B cell (primary cell): ENCODE results near the gene RAB11FIP3.

Experiments used
- EZH2 ChIP-seq: IDR thresholded peaks from 2 replicates; pipeline ENCODE4 v1.6.1; 2012; ENCODE audit warnings: borderline replicate concordance, low read depth, mild to moderate bottlenecking, moderate library complexity, low read length; ENCODE audit not compliant: insufficient read depth, poor library complexity, severe bottlenecking
- TF ChIP-seq, protein P1 (sequence below): fragments of 200-600 bp; IDR thresholded peaks from one replicate; pipeline ENCODE4 v1.8.0; 2022; ENCODE audit warnings: antibody characterized with exemption, mild to moderate bottlenecking

DNA sequence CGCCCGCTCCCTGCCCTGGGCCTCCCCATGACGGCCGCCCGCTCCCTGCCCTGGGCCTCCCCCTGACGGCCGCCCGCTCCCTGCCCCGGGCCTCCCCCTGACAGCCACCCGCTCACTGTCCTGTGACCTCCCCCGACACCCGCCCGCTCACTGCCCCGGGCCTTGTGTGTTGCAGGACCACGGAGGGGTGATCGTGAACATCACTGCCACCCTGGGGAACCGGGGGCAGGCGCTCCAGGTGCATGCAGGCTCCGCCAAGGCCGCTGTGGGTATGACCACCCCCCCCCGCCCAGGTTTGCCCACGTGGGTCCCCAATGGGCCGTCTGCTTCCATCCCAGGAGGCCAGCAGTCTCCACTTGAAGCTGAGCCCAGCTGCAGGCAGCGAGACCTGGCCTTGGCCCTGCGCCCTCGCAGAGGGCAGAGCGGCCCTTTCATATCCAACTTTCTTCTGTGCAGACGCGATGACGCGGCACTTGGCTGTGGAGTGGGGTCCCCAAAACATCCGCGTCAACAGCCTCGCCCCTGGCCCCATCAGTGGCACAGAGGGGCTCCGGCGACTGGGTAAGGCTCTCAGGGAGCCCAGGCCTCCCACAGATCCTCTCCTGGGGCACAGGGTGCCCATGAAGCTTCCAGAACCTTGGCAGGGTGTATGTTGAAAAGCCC, 14.8 kb upstream of the RAB11FIP3 start:
- TF ChIP-seq, protein P1, sequence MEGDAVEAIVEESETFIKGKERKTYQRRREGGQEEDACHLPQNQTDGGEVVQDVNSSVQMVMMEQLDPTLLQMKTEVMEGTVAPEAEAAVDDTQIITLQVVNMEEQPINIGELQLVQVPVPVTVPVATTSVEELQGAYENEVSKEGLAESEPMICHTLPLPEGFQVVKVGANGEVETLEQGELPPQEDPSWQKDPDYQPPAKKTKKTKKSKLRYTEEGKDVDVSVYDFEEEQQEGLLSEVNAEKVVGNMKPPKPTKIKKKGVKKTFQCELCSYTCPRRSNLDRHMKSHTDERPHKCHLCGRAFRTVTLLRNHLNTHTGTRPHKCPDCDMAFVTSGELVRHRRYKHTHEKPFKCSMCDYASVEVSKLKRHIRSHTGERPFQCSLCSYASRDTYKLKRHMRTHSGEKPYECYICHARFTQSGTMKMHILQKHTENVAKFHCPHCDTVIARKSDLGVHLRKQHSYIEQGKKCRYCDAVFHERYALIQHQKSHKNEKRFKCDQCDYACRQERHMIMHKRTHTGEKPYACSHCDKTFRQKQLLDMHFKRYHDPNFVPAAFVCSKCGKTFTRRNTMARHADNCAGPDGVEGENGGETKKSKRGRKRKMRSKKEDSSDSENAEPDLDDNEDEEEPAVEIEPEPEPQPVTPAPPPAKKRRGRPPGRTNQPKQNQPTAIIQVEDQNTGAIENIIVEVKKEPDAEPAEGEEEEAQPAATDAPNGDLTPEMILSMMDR, result no peak
- no peak for TF ChIP-seq EZH2
